Ramos (cell line): ENCODE data around the gene IFNA21.
"Not testable (repeated sequence)": the region's sequence is repeated elsewhere in the genome, so short reads cannot be mapped to it uniquely, and the experiment has no call there.

ENCODE experiments used
- in situ Hi-C: fragments of 300-500 bp; cut with MboI; formaldehyde crosslinking; loops from one replicate; pipeline ENCODE4 v1.14.3; 2022; ENCODE audit warnings: low sequenced_read_pairs; ENCODE audit not compliant: unreplicated experiment

IFNA21 gene

DNA sequence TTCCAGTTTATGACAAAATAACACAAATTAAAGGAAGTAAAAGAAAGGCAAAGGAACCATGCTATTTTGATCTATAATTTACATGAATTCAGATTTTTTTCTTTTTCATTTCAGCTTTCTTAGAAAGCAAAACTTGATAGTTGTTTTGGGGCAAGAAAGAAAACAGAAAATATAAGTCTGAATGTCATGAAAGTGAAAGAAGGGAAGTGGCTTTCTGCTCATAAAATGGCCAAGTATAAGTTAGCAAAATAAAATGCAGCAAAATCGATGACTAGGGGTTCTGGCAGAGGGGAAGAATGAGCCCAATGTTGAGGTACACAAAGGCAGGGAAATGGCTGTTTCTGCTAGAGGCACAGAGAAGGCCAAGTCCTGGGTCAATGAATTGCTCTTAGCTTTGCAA is 21.9 kb downstream of the IFNA21 start:
- in situ Hi-C loops, result no loop called here

DNA sequence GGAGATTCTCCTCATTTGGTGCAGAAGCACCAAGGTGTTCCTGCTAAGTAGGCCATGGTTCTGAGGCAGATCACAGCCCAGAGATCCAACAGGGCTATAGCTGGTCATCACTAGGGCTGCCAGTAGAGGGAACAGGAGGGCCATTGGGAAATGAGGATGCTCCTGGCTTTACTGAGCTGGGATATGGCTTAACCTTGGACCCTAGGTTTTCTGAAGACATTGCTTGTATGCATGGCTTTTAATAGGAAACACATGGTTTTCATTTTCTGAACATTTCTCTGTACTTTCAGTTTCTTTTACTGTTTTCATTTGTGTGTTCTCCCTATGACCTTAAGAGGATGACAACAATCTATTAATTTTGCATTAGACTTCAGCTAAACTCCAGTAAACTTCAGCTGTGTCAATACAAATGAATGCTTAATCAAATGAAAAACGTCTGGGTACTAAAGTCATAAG is 25.0 kb downstream of the IFNA21 start, which contains the start of gene IFNW1:
Gene IFNW1 (minus strand): TSS at position 406 of the 456 bp plus-strand sequence. CDS start 262 bp downstream, at position 144.
- in situ Hi-C loops, result no loop called here

DNA sequence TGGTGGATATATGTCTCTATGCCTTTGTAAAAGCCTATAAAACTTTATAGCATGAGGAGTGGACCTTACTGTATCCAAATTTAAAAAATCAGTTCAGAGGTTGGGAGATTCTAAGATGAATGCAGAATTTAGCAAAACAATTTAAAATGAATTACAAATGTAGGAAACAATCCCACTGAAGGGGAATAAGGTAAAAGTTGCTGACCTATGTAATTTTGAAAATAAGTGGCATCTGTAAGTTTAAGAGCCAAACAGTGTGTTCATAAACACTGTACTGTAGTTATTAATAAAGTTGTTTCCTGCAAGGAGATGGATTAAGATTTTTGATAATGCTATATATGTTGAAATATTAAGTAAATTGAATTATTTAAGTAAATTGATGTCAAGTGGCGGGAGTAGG is 29.4 kb downstream of the IFNA21 start:
- in situ Hi-C loops, result no loop called here

DNA sequence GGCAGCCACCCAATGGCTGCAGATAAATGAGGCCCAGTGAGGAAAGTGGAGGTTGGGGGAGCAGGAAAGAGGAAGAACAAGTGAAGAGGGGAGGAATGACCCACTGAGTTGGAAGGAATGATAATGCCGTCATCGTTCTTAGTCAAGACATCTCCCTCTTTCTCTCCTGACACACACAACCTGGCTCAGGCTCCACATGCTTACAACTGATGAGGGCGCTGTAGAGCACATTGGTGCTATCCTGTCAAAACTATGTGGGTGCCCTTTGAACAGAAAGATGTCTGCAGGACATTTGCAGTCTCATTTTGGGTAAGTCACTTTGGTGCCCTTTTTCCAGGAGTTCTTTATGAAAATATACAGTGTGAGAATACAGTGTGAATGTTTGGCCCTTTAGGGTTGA is 30.7 kb downstream of the IFNA21 start:
- in situ Hi-C loops, result no loop called here

DNA sequence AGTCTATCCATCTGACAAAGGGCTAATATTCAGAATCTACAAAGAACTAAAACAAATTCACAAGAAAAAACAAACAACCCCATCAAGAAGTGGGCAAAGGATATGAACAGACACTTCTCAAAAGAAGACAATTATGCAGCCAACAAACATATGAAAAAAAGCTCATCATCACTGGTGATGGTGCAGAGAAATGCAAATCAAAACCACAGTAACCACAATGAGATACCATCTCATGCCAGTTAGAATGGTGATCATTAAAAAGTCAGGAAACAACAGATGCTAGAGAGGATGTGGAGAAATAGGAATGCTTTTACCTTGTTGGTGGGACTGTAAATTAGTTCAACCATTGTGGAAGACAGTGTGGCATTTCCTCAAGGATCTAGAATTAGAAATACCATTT is 38.3 kb downstream of the IFNA21 start:
- in situ Hi-C loops, result not testable (repeated sequence)

DNA sequence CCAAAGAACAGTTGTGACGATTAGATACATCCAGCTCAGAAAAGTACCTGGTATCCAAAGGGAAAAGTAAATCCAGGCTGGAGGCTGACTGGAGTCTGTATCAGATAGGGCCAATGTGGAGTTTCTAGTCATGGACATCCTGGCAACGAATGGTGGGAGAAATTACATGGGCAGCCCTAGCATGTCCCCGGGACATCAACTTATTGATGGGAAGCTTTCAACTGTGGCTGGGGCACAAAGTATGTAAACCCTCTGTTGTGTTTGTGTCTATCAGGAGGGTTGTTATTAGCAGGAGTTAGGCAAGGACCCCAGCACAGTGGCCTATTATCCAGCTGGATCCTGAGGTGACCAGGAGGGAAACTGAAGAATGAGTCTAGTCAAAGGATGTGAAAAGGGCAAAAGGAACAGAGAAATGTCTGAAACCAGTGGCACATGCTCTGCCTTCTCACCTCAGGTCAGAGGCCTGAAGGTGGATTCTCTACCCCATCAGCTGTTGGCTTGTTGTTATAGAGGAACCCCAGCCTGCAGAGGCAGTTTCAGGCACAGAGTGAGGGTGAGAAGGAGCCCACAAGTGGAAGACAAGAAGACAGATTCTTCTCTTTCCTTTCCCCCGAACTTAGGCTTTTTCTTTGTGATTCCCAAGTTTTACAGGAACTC is 44.7 kb downstream of the IFNA21 start:
- in situ Hi-C loops, result loop anchor here (25.0 kb wide), 1 partner anchor 759 kb away; no protein-coding TSS in a partner anchor

DNA sequence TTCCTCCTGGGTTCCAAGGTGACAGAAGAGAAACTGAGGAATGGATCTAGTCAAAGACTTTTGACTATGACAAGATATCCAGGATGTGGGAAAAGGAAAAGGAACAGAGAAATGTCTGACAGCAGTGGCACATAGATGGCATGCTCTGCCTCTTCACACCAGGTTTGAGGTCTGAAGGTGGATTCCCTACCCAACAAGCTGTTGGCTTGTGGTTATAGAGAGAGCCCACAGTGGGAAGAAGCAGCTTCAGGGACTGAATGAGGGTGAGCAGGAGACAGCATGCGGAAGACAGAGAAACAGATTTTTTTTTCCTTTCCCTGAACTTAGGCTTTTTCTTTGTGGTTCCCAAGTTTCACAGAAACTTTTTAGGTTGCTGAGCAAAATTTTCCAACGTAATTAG is 45.4 kb downstream of the IFNA21 start:
- in situ Hi-C loops, result loop anchor here (25.0 kb wide), 1 partner anchor 759 kb away; no protein-coding TSS in a partner anchor

DNA sequence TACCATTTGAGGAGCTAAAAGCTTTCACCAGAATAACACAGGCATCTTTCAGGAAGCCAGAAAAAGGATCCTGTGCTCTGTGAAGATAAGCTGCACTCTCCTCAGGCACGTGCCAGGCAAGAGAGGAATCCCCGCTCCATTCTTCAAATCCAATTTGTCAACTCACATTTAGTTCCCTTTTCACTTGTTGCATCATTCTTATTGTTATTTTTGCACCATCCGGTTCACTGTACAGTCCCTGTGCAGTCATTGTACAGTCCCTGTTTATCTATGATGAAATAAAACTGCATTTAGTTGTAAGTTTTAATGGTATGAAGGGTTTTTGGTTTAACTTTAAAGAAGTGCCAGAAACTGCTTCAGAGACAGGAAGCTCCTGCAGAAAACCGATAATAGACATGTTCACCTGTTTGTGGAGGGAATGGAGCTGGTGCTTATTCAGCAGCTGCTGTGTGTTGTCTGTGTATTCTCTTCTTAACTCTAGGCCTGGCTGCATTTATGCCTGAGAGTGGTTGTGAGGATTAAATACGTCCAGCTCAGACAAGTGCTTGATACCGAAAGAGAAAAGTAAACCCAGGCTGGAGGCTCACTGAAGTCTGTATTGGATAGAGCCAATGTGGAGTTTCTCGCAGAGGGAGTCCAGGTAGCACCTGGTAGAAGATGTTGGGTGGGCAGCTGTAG is 47.2 kb downstream of the IFNA21 start:
- in situ Hi-C loops, result loop anchor here (10.0 to 25.0 kb wide), 3 partner anchors 494 to 1194 kb away; partner anchors contain the start of gene MLLT3
